Astrocyte of the cerebellum (primary cell): Measurements from ENCODE around the gene CHAF1A.

Source experiments
- DNase-seq: peaks from one replicate; pipeline ENCODE4 v3.0.0-alpha.2; 2011; ENCODE audit warnings: low read depth
- H3K4me3 ChIP-seq: 2 replicates; pipeline ENCODE4 v1.5.1; 2011; ENCODE audit warnings: mild to moderate bottlenecking, low read depth, low read length, moderate library complexity
- CTCF ChIP-seq: IDR thresholded peaks from 2 replicates; pipeline ENCODE4 v1.5.1; 2012; ENCODE audit warnings: low read length, low read depth, moderate library complexity, mild to moderate bottlenecking; ENCODE audit errors: missing control alignments
- in situ Hi-C: cut with HindIII; loops from 2 replicates; pipeline ENCODE4 v1.10.0; 2017; ENCODE audit warnings: low sequenced_read_pairs

CHAF1A gene

DNA sequence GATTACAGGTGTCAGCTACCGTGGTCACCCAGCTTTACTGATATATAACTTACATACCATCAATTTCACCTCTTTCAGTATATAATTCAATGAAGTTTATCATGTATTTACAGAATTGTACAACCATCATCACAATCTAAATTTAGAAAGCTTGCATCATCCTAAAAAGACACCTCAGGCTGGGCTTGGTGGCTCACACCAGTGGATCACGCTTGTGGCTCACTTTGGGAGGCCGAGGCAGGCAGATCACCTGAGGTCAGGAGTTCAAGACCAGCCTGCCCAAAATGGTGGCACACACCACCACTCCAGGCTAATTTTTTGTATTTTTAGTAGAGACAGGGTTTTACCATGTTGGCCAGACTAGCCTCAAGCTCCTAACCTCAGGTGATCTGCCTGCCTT, 65.4 kb downstream of the CHAF1A start:
- DNase-seq = no peak
- in situ Hi-C loops = no loop called here
- no peak overlapping the region for H3K4me3 ChIP-seq
- TF ChIP-seq CTCF = no peak

DNA sequence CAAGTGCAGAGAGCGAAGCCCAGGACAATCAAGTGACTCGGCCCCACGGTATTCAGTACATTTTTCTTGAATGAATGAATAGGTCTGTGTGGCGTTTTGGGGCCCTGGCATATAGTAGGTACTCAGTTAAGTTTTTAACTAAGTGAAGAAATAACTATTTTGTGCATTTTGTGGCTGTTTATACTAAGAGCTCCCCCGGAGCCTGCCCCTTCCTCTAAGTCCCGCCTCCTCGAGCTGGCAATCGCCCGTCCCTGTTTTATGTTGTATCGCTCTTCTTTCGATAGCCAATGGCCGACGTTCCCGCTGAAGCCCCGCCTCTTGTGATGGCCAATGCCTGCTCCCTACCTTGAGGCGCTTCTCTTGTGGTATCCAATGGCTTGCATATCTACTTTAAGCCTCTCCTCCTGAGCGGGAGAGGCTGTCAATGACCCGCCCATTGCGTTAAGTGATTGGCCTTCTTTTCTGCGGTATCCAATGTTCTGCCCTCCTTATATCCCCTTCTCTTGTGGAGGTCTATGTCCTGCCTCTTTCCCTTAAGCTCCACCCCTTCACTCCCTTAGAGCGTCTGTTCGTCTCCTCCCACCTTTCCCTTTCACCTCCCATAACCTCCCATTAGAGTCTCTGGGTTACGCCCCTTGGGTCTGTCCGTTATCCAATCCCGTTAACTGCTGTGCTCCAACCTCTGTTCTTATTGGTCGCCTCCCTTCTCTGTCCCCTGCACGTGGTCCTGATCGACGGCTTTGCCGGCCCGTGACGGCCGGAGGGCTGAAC, 69.1 kb downstream of the CHAF1A start:
- in situ Hi-C loops = no loop called here
- H3K4me3 ChIP-seq = peak overlapping the region; percentile 57
- TF ChIP-seq CTCF = no peak
- peak; percentile 100 for DNase-seq

DNA sequence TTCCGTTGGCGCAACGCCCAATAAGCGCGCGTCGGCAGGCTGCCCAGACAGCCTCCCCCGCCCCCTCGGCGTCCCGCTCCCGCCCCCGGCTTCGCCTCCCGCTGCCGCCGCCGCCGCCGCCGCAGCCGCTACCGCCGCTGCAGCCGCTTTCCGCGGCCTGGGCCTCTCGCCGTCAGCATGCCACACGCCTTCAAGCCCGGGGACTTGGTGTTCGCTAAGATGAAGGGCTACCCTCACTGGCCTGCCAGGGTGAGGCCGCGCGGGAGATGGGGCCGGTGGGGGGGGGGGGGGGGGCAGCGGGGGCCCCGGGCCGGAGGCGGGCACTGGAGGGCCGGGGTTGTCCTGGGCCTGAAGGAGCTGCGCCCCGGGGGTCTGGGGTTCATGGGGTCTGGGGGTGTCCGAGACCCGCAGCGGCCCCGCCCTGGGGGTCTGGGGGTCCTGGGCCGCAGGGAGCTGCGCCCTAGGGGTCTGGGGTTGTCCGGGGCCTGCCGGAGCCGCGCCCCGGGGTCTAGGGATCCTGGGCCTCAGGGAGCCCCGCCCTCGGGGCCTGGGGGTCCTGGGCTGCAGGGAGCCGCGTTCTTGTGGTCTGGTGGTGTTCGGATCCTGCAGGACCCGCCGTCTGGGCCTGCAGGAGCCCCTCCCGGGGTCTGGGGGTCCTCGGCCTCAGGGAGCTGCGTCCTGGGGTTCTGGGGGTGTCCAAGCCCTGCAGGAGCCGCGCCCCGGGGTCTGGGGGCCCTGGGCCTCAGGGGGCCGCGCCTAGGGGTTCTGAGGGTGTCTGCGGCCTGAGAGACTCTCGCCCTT, 69.9 kb downstream of the CHAF1A start, which contains the start of gene HDGFL2:
Gene HDGFL2 (plus strand): TSS at position 124 of the 801 bp plus-strand sequence. CDS start 54 bp downstream, at position 178.
- H3K4me3 ChIP-seq = peak within 1 kb of the TSS; percentile 96
- no peak for DNase-seq
- in situ Hi-C loops = no loop called here
- no peak for TF ChIP-seq CTCF

DNA sequence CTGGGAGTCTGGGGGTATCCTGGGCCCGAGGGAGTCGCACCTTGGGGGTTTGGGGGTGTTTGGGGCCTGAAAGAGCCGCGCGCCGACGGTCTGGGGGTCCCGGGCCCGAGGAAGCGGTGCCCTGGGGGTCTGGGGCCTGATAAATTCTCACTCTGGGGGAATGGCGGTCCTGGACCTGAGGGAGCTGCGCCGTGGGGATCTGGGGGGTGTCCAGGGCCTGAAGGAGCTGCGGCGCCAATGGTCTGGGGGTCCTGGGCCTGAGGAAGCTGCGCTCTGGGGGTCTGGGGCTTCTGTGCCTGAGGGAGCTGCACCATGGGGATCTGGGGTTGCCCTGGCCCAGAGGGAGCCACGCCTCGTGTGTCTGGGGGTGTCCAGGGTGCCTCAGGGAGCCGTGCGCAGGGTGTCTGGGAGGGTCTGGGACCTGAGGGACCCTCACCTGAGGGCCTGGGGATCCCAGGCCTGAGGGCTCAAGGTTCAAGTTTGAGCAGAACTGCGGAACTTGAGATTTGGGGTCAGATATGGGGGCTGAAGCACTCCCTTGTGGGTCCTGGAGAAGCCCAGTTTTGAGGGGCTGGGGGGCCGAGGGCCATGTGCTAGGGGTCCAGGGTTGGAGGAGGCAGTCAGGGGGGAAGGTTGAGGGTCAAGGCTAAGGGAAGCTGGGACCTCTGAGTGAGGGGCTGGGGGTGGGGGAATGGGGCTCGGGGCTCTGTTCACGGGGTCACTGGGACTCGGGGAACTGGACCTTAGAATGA, 70.7 kb downstream of the CHAF1A start:
- in situ Hi-C loops = no loop called here
- no peak for DNase-seq
- H3K4me3 ChIP-seq = peak overlapping the region; percentile 96
- no peak for TF ChIP-seq CTCF

DNA sequence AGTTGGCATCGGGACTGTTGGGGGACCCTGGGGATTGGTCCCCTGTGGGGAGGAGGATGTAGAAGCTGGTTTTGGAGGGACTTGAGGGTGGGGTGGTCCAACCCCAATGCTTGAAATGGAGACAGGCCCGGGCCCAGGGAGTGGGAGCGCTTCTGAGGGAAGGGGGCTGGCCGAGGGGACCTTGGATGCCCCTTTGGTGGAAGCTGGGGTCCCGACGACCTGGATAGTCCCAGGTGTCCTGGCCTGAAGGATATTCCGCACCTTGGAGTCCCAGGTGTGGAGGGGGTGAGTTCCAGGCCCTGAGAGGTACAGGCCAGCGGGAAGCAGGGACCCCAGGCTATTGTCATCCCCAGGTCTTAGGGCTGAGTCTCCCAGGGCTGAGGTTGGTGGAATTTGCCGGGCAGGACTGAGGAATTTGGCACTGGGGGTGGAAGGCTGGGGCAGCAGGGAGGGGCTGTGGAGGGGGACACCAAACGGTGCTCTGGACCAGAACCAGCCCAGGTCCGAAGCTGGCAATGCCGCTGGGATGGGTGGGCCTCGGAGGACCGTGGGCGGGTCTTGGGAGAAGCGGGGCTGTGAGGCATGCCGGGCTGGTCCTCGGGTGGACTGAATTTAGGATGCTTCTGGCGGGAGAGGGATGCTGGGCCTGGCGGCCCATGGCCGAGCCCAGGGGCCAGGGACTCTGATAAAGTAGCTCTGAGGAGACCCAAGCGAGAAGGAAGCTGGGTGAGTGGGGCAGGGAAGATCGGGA, 71.5 kb downstream of the CHAF1A start:
- peak overlapping the region; percentile 96 for H3K4me3 ChIP-seq
- in situ Hi-C loops = no loop called here
- DNase-seq = no peak
- no peak for TF ChIP-seq CTCF
